Pons (tissue), 1 donor: ENCODE data around the gene CARS2.

Experiments
- DNase-seq: peaks from one replicate; pipeline ENCODE4 v3.0.0-alpha.2; 2016; ENCODE audit warnings: low spot score

CARS2 gene

GRCh38 chr13:110651726-110652230 is 54.1 kb downstream of the CARS2 start:
- no peak for DNase-seq

- no peak for DNase-seq
These were observed 54.6 kb downstream of the CARS2 start for GRCh38 chr13:110651271-110651670.

GRCh38 chr13:110650436-110650835 is 55.5 kb downstream of the CARS2 start:
- no peak for DNase-seq

GRCh38 chr13:110649551-110649950 is 56.4 kb downstream of the CARS2 start:
- DNase-seq: no peak

GRCh38 chr13:110648848-110649421 is 57.0 kb downstream of the CARS2 start:
- no peak for DNase-seq

GRCh38 chr13:110648146-110648819 is 57.6 kb downstream of the CARS2 start:
- DNase-seq: no peak

GRCh38 chr13:110647365-110647737 is 58.6 kb downstream of the CARS2 start:
- no peak for DNase-seq

GRCh38 chr13:110646442-110647364 is 59.2 kb downstream of the CARS2 start:
- no peak for DNase-seq

GRCh38 chr13:110645750-110646149 is 60.2 kb downstream of the CARS2 start:
- DNase-seq: no peak

GRCh38 chr13:110644892-110645521 is 60.9 kb downstream of the CARS2 start:
- DNase-seq: peak; percentile 70

- DNase-seq: no peak
These were observed 62.0 kb downstream of the CARS2 start for GRCh38 chr13:110643768-110644421.

- no peak for DNase-seq
These were observed 62.6 kb downstream of the CARS2 start for GRCh38 chr13:110643324-110643723.

- DNase-seq: no peak
These were observed 63.5 kb downstream of the CARS2 start for GRCh38 chr13:110642291-110642981.

- DNase-seq: no peak
These were observed 64.6 kb downstream of the CARS2 start for GRCh38 chr13:110641055-110642015.

- DNase-seq: no peak
These were observed 65.3 kb downstream of the CARS2 start for GRCh38 chr13:110640591-110641029.

- DNase-seq: no peak
These were observed 66.0 kb downstream of the CARS2 start for GRCh38 chr13:110639935-110640334.

- no peak for DNase-seq
These were observed 66.8 kb downstream of the CARS2 start for GRCh38 chr13:110638814-110639806.

GRCh38 chr13:110638257-110638656 is 67.7 kb downstream of the CARS2 start:
- no peak for DNase-seq

- no peak for DNase-seq
These were observed 68.2 kb downstream of the CARS2 start for GRCh38 chr13:110637747-110638146.
